Pancreas (tissue), 10 donors: ENCODE results near the gene RAB42. TPM values are rescaled to one million over a fixed set of nuclear protein-coding genes. Genes with fewer than 3 reads are reported as not detected.
A peak's percentile ranks its signal among the peaks of the same experiment; 100 is the strongest.

Experiments used
- ATAC-seq, 4 donors: fragments of 200-7000 bp; cut with Tn5 transposase; one replicate each; pipeline versions ENCODE4 v1.8.0 to v1.9.1; 2020; ENCODE audit warnings: mild to moderate bottlenecking in 4 of 4, moderate library complexity in 4 of 4
- DNase-seq, 6 donors: peaks; one replicate each; pipeline ENCODE4 v3.0.0-alpha.2; 2020
- FAIRE-seq: peaks from 2 replicates; lab custom pipeline; 2012; peaks lifted over from hg19 to GRCh38; lab: Jason Lieb, UNC
- H3K27ac ChIP-seq, 4 donors: fragments of 200-600 bp; sonication (generic); 1 replicate in 3 of 4; 2 replicates in 1 of 4; pipeline versions ENCODE4 v1.5.0 to v1.8.0; 2020
- H3K27me3 ChIP-seq, 4 donors: fragments of 200-600 bp; one replicate each; pipeline ENCODE4 v1.8.0; 2021
- H3K36me3 ChIP-seq, 3 donors: fragments of 200-600 bp; sonication (generic) in 1 of 3; one replicate each; pipeline versions ENCODE4 v1.5.0 to v1.8.0; 2020 to 2021
- H3K4me1 ChIP-seq, 3 donors: fragments of 200-600 bp; one replicate each; pipeline ENCODE4 v1.8.0; 2021
- H3K4me3 ChIP-seq, 4 donors: fragments of 200-600 bp; sonication (generic) in 2 of 4; one replicate each; pipeline versions ENCODE4 v1.5.0 to v1.8.0; 2020 to 2021
- H3K9me3 ChIP-seq, 4 donors: fragments of 200-600 bp; one replicate each; pipeline ENCODE4 v1.8.0; 2021
- CTCF ChIP-seq, 4 donors: fragments of 200-600 bp; sonication (generic) in 3 of 4; IDR thresholded peaks; one replicate each; pipeline versions ENCODE4 v1.5.0 to v1.8.0; 2021; ENCODE audit warnings: antibody characterized with exemption in 4 of 4
- WGBS, 2 donors: extraction: QIAGEN DNeasy Blood & Tissue Kit; methylation state at CpG; one replicate each; pipeline ENCODE4 v1.1.7; 2013; 5-methylcytosine and 5-hydroxymethylcytosine counted together
- intact Hi-C, 3 donors: fragments of 100-400 bp; cut with DNase I; formaldehyde crosslinking; loops; one replicate each; pipeline versions ENCODE4 v1.11.1 to v1.14.2; 2022
- polyA plus RNA-seq, 2 donors: library from polyadenylated mRNA; stranded (reverse); fragments of 200-250 nt; gene quantifications; one replicate each; pipeline ENCODE4 v1.2.3, GENCODE V29; 2013
- total RNA-seq, 6 donors: library from RNA; stranded (reverse); fragmentation: NEBNext Ultra II Directional in 4 of 6; extraction: Animal tissue kit (Norgen Biotek cat#: 25700) in 4 of 6; gene quantifications; one replicate each; pipeline versions ENCODE4 v1.2.1 to v1.2.4, GENCODE V29; 2021 to 2023
- donor health status: healthy with polysubstance abuse.
- donor health status: DM: no; HTN: no; CAD: no; lungs with moderate emphysema.
- donor health status: DM: no; HTN: no; CAD: no.
- donor health status: control.
- donor health status: control.
- donor health status: Bipolar disorder and iron deficiency.
- donor health status: DM: yes; HTN: yes; CAD: no.
- donor health status: DM: no; HTN: no; CAD: no.
- donor health status: DM: no; HTN: no; CAD: no.
- donor health status: DM: yes; HTN: yes; CAD: no.

Gene RAB42
- total and polyA plus RNA-seq, 8 donors = 0.14 to 3.0 (median 0.53) TPM

DNA sequence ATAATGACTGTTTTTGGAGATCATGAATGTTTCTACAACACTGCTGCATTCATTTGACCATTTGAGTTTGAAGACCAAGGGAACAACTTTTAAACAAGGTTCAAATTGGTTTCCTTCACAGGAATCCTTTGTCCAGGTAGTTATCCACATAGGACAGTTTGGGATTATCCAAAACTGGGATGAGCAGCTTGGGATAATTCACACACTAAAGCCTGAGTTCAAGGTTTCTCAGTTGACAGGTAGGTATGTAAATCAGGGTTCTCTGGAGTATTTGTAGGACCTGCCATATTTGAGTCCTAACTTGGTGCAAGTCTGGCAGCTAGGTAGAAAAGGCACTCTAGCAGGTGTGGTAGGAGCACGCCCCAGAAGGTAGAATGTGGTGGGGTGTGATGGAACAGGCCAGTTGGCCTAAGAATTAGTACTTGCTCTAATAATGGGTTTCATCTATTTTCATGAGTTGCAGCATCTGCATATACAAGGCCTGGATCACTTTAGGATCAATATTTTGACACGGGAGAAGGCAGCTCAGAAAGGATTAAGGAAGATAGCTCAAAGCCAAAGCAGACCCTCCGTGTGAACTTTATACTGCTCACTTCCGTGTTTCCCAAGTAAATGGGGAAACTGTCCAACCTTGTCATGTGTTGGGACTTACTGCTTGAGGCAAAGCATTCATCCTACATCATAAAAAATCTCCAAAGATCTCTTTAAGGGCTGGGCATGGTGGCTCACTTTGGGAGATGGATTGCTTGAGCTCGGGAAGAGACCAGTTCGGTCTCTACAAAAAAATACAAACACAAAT, 14.1 kb upstream of the RAB42 start:
- no peak for TF ChIP-seq CTCF (IDR thresholded peaks at IDR 0.05)
- 75 to 83% methylated on average over 6 of the region's 6 CpGs for WGBS, 2 donors
- intact Hi-C loops = no loop called here
- Histone ChIP-seq H3K27ac (no peak overlapping the region), H3K9me3 (no peaks in the 10 kb centered on the region), H3K27me3 (no peaks in the 10 kb centered on the region), H3K4me1 (peaks cover 6 to 13% (median 7%) of the 10 kb centered on the region in 3 donors), H3K36me3 (peaks cover 0 to 22% (median 17%) of the 10 kb centered on the region in 3 donors), H3K4me3 (no peak overlapping the region)
- FAIRE-seq (no peak), DNase-seq (no peak), ATAC-seq (no peak)

- FAIRE-seq (no peak), ATAC-seq (no peak), DNase-seq (no peak)
- Histone ChIP-seq H3K4me3 (no peak overlapping the region), H3K4me1 (peaks cover 6 to 13% (median 7%) of the 10 kb centered on the region in 3 donors), H3K36me3 (peaks cover 0 to 18% (median 17%) of the 10 kb centered on the region in 3 donors), H3K9me3 (no peaks in the 10 kb centered on the region), H3K27me3 (no peaks in the 10 kb centered on the region), H3K27ac (no peak overlapping the region)
- TF ChIP-seq CTCF (IDR thresholded peaks at IDR 0.05) = no peak
- intact Hi-C loops = no loop called here
- 76 to 84% methylated on average over 6 of the region's 6 CpGs for WGBS, 2 donors
Measured at GRCh38 chr1:28578696-28579218, 13.3 kb upstream of the RAB42 start.

- no peak for TF ChIP-seq CTCF (IDR thresholded peaks at IDR 0.05)
- Histone ChIP-seq H3K9me3 (no peaks in the 10 kb centered on the region), H3K27me3 (no peaks in the 10 kb centered on the region), H3K36me3 (peaks cover 0 to 17% (median 14%) of the 10 kb centered on the region in 3 donors), H3K4me3 (peak overlapping the region in 1 of 4 donors; percentile 69), H3K4me1 (peaks cover 6 to 13% (median 7%) of the 10 kb centered on the region in 3 donors), H3K27ac (no peak overlapping the region)
- WGBS, 2 donors = 76 to 86% methylated on average over 1 of the region's 1 CpG
- DNase-seq (no peak), ATAC-seq (no peak), FAIRE-seq (no peak)
- intact Hi-C loops = no loop called here
Measured at GRCh38 chr1:28579401-28579800, 12.7 kb upstream of the RAB42 start.

GRCh38 chr1:28580722-28581530, 11.1 kb upstream of the RAB42 start:
- peak overlapping the region; percentile 69 to 77 (median 71) for H3K4me3 ChIP-seq
- DNase-seq (peak in 3 of 6 donors; percentile 34 to 58 (median 35)), FAIRE-seq (no peak), ATAC-seq (peak; percentile 19 to 45 (median 40))
- intact Hi-C loops = no loop called here
- no peaks in the 10 kb centered on the region for H3K27me3 ChIP-seq
- WGBS, 2 donors = 0 to 1% methylated on average over 26 of the region's 26 CpGs
- H3K4me1 ChIP-seq = peaks cover 6 to 13% (median 7%) of the 10 kb centered on the region in 3 donors
- peaks cover 0 to 17% (median 11%) of the 10 kb centered on the region in 3 donors for H3K36me3 ChIP-seq
- H3K9me3 ChIP-seq = no peaks in the 10 kb centered on the region
- no peak for TF ChIP-seq CTCF (IDR thresholded peaks at IDR 0.05)
- H3K27ac ChIP-seq = peak overlapping the region; percentile 46 to 86 (median 71)
